ENCODE data around the gene ZNF470.

ZNF470 gene

GRCh38 chr19:56573914-56574313, 6.6 kb downstream of the ZNF470 start:
- Histone ChIP-seq H2AFZ (ENCODE audit: low read depth, low read length) (no peak overlapping the region), H3K79me1 (replicated peaks; ENCODE audit: low read length, poor library complexity, severe bottlenecking) (peaks cover 7% of the 10 kb centered on the region), H4K8ac (ENCODE audit: low read length) (no peak overlapping the region), H3K14ac (ENCODE audit: low read length in 2 of 2) (no peak overlapping the region), H3K18ac (ENCODE audit: low read depth in 1 of 2, low read length in 2 of 2) (no peak overlapping the region), H3K27ac (ENCODE audit: low read length, poor library complexity, severe bottlenecking) (no peak overlapping the region), H3K9ac (ENCODE audit: low read length) (no peak overlapping the region), H2BK5ac (ENCODE audit: low read depth, low read length, poor library complexity, severe bottlenecking) (no peak overlapping the region), H3K36me3 (ENCODE audit: control insufficient read depth in 1 of 2, insufficient read depth in 2 of 2, low read depth in 1 of 2, low read length in 2 of 2) (peaks cover 19 to 87% of the 10 kb centered on the region in 2 experiments), H2AK5ac (ENCODE audit: low read length, severe bottlenecking) (no peak overlapping the region), H4K91ac (ENCODE audit: low read length) (no peak overlapping the region), H3K4me3 (ENCODE audit: insufficient read depth in 1 of 2, low read depth in 1 of 2, low read length in 2 of 2) (peak overlapping the region in 1 of 2 experiments; percentile 56), H3K4ac (ENCODE audit: low read depth in 1 of 2, low read length in 2 of 2) (no peak overlapping the region), H2BK12ac (ENCODE audit: low read length in 2 of 2) (no peak overlapping the region), H3K23ac (ENCODE audit: low read length in 2 of 2) (no peak overlapping the region), H3K4me2 (ENCODE audit: low read length, poor library complexity, severe bottlenecking) (no peak overlapping the region), H2BK15ac (ENCODE audit: low read depth, poor library complexity, severe bottlenecking) (no peak overlapping the region), H2BK120ac (ENCODE audit: low read depth, low read length) (no peak overlapping the region), H3K9me3 (ENCODE audit: control insufficient read depth, low read length) (peaks cover 96% of the 10 kb centered on the region), H3K4me1 (ENCODE audit: control insufficient read depth, insufficient read depth, low read depth, low read length) (no peaks in the 10 kb centered on the region), H3K27me3 (ENCODE audit: control insufficient read depth in 1 of 2, insufficient read depth in 1 of 2, low read length in 2 of 2) (no peaks in the 10 kb centered on the region)
- no peak for DNase-seq
- WGBS = no CpG with 5 or more reads among the region's 3 CpGs

GRCh38 chr19:56577719-56578602, 10.7 kb downstream of the ZNF470 start:
- Histone ChIP-seq H3K4ac (ENCODE audit: low read depth in 1 of 2, low read length in 2 of 2) (no peak overlapping the region), H2AK5ac (ENCODE audit: low read length, severe bottlenecking) (no peak overlapping the region), H3K27me3 (ENCODE audit: control insufficient read depth in 1 of 2, insufficient read depth in 1 of 2, low read length in 2 of 2) (no peaks in the 10 kb centered on the region), H3K14ac (ENCODE audit: low read length in 2 of 2) (no peak overlapping the region), H2BK120ac (ENCODE audit: low read depth, low read length) (no peak overlapping the region), H4K8ac (ENCODE audit: low read length) (no peak overlapping the region), H3K18ac (ENCODE audit: low read depth in 1 of 2, low read length in 2 of 2) (no peak overlapping the region), H3K79me1 (replicated peaks; ENCODE audit: low read length, poor library complexity, severe bottlenecking) (no peaks in the 10 kb centered on the region), H4K91ac (ENCODE audit: low read length) (no peak overlapping the region), H3K4me3 (ENCODE audit: insufficient read depth in 1 of 2, low read depth in 1 of 2, low read length in 2 of 2) (peak overlapping the region in 1 of 2 experiments; percentile 66), H3K36me3 (ENCODE audit: control insufficient read depth in 1 of 2, insufficient read depth in 2 of 2, low read depth in 1 of 2, low read length in 2 of 2) (peaks cover 4 to 52% of the 10 kb centered on the region in 2 experiments), H2AFZ (ENCODE audit: low read depth, low read length) (no peak overlapping the region), H3K9ac (ENCODE audit: low read length) (no peak overlapping the region), H3K27ac (ENCODE audit: low read length, poor library complexity, severe bottlenecking) (no peak overlapping the region), H2BK5ac (ENCODE audit: low read depth, low read length, poor library complexity, severe bottlenecking) (no peak overlapping the region), H3K4me2 (ENCODE audit: low read length, poor library complexity, severe bottlenecking) (no peak overlapping the region), H2BK12ac (ENCODE audit: low read length in 2 of 2) (no peak overlapping the region), H3K4me1 (ENCODE audit: control insufficient read depth, insufficient read depth, low read depth, low read length) (no peaks in the 10 kb centered on the region), H3K23ac (ENCODE audit: low read length in 2 of 2) (no peak overlapping the region), H3K9me3 (ENCODE audit: control insufficient read depth, low read length) (peaks cover 100% of the 10 kb centered on the region), H2BK15ac (ENCODE audit: low read depth, poor library complexity, severe bottlenecking) (no peak overlapping the region)
- 96% methylated on average over 10 of the region's 11 CpGs for WGBS
- no peak for DNase-seq

GRCh38 chr19:56594446-56594782, 27.1 kb downstream of the ZNF470 start:
- Histone ChIP-seq H3K4ac (ENCODE audit: low read depth in 1 of 2, low read length in 2 of 2) (no peak overlapping the region), H2BK15ac (ENCODE audit: low read depth, poor library complexity, severe bottlenecking) (no peak overlapping the region), H3K27ac (ENCODE audit: low read length, poor library complexity, severe bottlenecking) (no peak overlapping the region), H2BK120ac (ENCODE audit: low read depth, low read length) (no peak overlapping the region), H3K4me1 (ENCODE audit: control insufficient read depth, insufficient read depth, low read depth, low read length) (peaks cover 6% of the 10 kb centered on the region), H3K4me2 (ENCODE audit: low read length, poor library complexity, severe bottlenecking) (no peak overlapping the region), H2AFZ (ENCODE audit: low read depth, low read length) (peak overlapping the region; percentile 55), H3K4me3 (ENCODE audit: insufficient read depth in 1 of 2, low read depth in 1 of 2, low read length in 2 of 2) (peak overlapping the region in 1 of 2 experiments; percentile 100), H3K23ac (ENCODE audit: low read length in 2 of 2) (no peak overlapping the region), H3K9ac (ENCODE audit: low read length) (peak overlapping the region; percentile 93), H4K8ac (ENCODE audit: low read length) (no peak overlapping the region), H3K27me3 (ENCODE audit: control insufficient read depth in 1 of 2, insufficient read depth in 1 of 2, low read length in 2 of 2) (no peaks in the 10 kb centered on the region), H2AK5ac (ENCODE audit: low read length, severe bottlenecking) (no peak overlapping the region), H2BK5ac (ENCODE audit: low read depth, low read length, poor library complexity, severe bottlenecking) (no peak overlapping the region), H4K91ac (ENCODE audit: low read length) (no peak overlapping the region), H3K14ac (ENCODE audit: low read length in 2 of 2) (no peak overlapping the region), H3K18ac (ENCODE audit: low read depth in 1 of 2, low read length in 2 of 2) (no peak overlapping the region), H3K36me3 (ENCODE audit: control insufficient read depth in 1 of 2, insufficient read depth in 2 of 2, low read depth in 1 of 2, low read length in 2 of 2) (peaks cover 14 to 18% of the 10 kb centered on the region in 2 experiments), H2BK12ac (ENCODE audit: low read length in 2 of 2) (no peak overlapping the region), H3K9me3 (ENCODE audit: control insufficient read depth, low read length) (peaks cover 32% of the 10 kb centered on the region), H3K79me1 (replicated peaks; ENCODE audit: low read length, poor library complexity, severe bottlenecking) (peaks cover 17% of the 10 kb centered on the region)
- DNase-seq = no peak
- 60% methylated on average over 4 of the region's 4 CpGs for WGBS

GRCh38 chr19:56594783-56595547, 27.7 kb downstream of the ZNF470 start, which contains the start of gene ZNF71:
Gene ZNF71, plus strand, starts transcription at chr19:56595302. Its CDS starts 6,257 bp downstream, at chr19:56601559.
- Histone ChIP-seq H2AK5ac (ENCODE audit: low read length, severe bottlenecking) (no peak within 1 kb of the TSS), H3K9me3 (ENCODE audit: control insufficient read depth, low read length) (peaks cover 27% of the 10 kb centered on the region)
- under 1% methylated on average over 52 of the region's 52 CpGs for WGBS

More at GRCh38 chr19:56594783-56595547, 27.7 kb downstream of the ZNF470 start, which contains the start of gene ZNF71:
- Histone ChIP-seq H3K23ac (ENCODE audit: low read length in 2 of 2) (peak within 1 kb of the TSS in 1 of 2 experiments; percentile 91), H3K4me3 (ENCODE audit: insufficient read depth in 1 of 2, low read depth in 1 of 2, low read length in 2 of 2) (peak within 1 kb of the TSS; percentile 98 to 100), H3K27me3 (ENCODE audit: control insufficient read depth in 1 of 2, insufficient read depth in 1 of 2, low read length in 2 of 2) (no peaks in the 10 kb centered on the region), H3K9ac (ENCODE audit: low read length) (peak within 1 kb of the TSS; percentile 93), H2BK12ac (ENCODE audit: low read length in 2 of 2) (no peak within 1 kb of the TSS), H3K79me1 (replicated peaks; ENCODE audit: low read length, poor library complexity, severe bottlenecking) (peaks cover 17% of the 10 kb centered on the region), H3K36me3 (ENCODE audit: control insufficient read depth in 1 of 2, insufficient read depth in 2 of 2, low read depth in 1 of 2, low read length in 2 of 2) (peaks cover 14 to 18% of the 10 kb centered on the region in 2 experiments), H2AFZ (ENCODE audit: low read depth, low read length) (peak within 1 kb of the TSS; percentile 84), H3K4me2 (ENCODE audit: low read length, poor library complexity, severe bottlenecking) (peak within 1 kb of the TSS; percentile 55), H4K91ac (ENCODE audit: low read length) (peak within 1 kb of the TSS; percentile 72), H3K27ac (ENCODE audit: low read length, poor library complexity, severe bottlenecking) (no peak within 1 kb of the TSS), H2BK120ac (ENCODE audit: low read depth, low read length) (no peak within 1 kb of the TSS), H3K14ac (ENCODE audit: low read length in 2 of 2) (peak within 1 kb of the TSS in 1 of 2 experiments; percentile 98), H3K18ac (ENCODE audit: low read depth in 1 of 2, low read length in 2 of 2) (peak within 1 kb of the TSS; percentile 85 to 96), H3K4ac (ENCODE audit: low read depth in 1 of 2, low read length in 2 of 2) (peak within 1 kb of the TSS in 1 of 2 experiments; percentile 77), H3K4me1 (ENCODE audit: control insufficient read depth, insufficient read depth, low read depth, low read length) (peaks cover 6% of the 10 kb centered on the region), H2BK5ac (ENCODE audit: low read depth, low read length, poor library complexity, severe bottlenecking) (peak within 1 kb of the TSS; percentile 0), H2BK15ac (ENCODE audit: low read depth, poor library complexity, severe bottlenecking) (no peak within 1 kb of the TSS), H4K8ac (ENCODE audit: low read length) (peak within 1 kb of the TSS; percentile 93)
- peak; percentile 85 for DNase-seq
